ENCODE measurements around the gene SP2. TPM values are rescaled to one million over a fixed set of nuclear protein-coding genes. Genes with fewer than 3 reads are reported as not detected.
A peak's percentile ranks its signal among the peaks of the same experiment; 100 is the strongest.

The SP2 gene
- total and polyA plus RNA-seq, 2 of the 13 experiments (the other 11 are each of a cell fraction or from before 2014, with no cell fraction given), result 1.4 to 4.8 TPM

GRCh38 chr17:47895856-47896671 is at the start of gene SP2 (continued):
- TF ChIP-seq KIAA2018 (CRISPR knock-in tag; IDR thresholded peaks at IDR 0.05; ENCODE audit: borderline replicate concordance), result no peak
- peak; percentile 14; the same call in 1 of the 2 replicates for TF ChIP-seq HNF1B (CRISPR knock-in tag; IDR thresholded peaks at IDR 0.05)
- TF ChIP-seq ZNF501 (CRISPR knock-in tag; IDR thresholded peaks at IDR 0.05), result no peak
- TF ChIP-seq PCBP1 (IDR thresholded peaks at IDR 0.05; ENCODE audit: borderline replicate concordance, low read depth, low read length), result peak; percentile 96
- TF ChIP-seq ZNF687 (CRISPR knock-in tag; IDR thresholded peaks at IDR 0.05), result peak; percentile 81; the same call in 1 of the 2 replicates
- peak; percentile 7; the same call in 1 of the 2 replicates for TF ChIP-seq ZNF350 (CRISPR knock-in tag; IDR thresholded peaks at IDR 0.05; ENCODE audit: borderline replicate concordance, low read depth)
- no peak; the same call in 1 of the 2 replicates for TF ChIP-seq TFE3 (CRISPR knock-in tag; IDR thresholded peaks at IDR 0.05)
- TF ChIP-seq POGK (CRISPR knock-in tag; conservative IDR thresholded peaks at IDR 0.05), result peak; percentile 16
- peak; percentile 93 for TF ChIP-seq SRSF1 (optimal IDR thresholded peaks at IDR 0.05; ENCODE audit: low read depth, low read length)

Measured in HepG2 (cell line).